Measurements from ENCODE around the gene TDRKH. TPM values are rescaled to one million over a fixed set of nuclear protein-coding genes. Genes with fewer than 3 reads are reported as not detected.

TDRKH gene
- total RNA-seq, 2 donors from 2014 or later = 3.3 to 4.2 TPM

DNA sequence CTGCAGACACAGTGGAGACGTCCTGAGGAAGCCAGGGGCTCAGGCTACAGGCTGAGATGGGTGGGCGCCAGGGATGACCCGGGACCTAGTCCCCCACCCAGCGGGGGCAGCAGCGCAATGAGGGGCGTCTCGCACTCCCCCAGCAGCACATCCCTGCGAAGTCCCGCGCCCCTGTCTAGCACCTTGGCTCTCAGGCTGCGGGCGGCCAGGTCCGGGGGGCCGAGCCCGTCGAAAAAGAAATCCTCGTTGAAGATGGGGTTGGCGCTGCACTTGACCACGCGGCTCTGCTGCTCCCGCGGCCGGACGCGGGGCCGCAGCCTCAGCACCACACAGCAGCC is 47.6 kb upstream of the TDRKH start:
- peaks cover 6 to 13% of the 10 kb centered on the region in 2 donors for H3K27me3 ChIP-seq
- H3K4me3 ChIP-seq = peak overlapping the region in 1 of 2 donors; percentile 49
- peaks cover 0 to 31% of the 10 kb centered on the region in 2 donors for H3K4me1 ChIP-seq
- no peaks in the 10 kb centered on the region for H3K36me3 ChIP-seq
- no peak for TF ChIP-seq CTCF (IDR thresholded peaks at IDR 0.05)
- H3K9me3 ChIP-seq = no peaks in the 10 kb centered on the region
- DNase-seq (ENCODE audit: low spot score) = no peak
- no peak overlapping the region for H3K27ac ChIP-seq

- H3K4me1 ChIP-seq = peaks cover 0 to 36% of the 10 kb centered on the region in 2 donors
- no peak for DNase-seq (ENCODE audit: low spot score)
- no peak overlapping the region for H3K27ac ChIP-seq
- H3K36me3 ChIP-seq = no peaks in the 10 kb centered on the region
- H3K9me3 ChIP-seq = no peaks in the 10 kb centered on the region
- H3K4me3 ChIP-seq = no peak overlapping the region
- peaks cover 6 to 13% of the 10 kb centered on the region in 2 donors for H3K27me3 ChIP-seq
- TF ChIP-seq CTCF (IDR thresholded peaks at IDR 0.05) = no peak
These were observed 46.9 kb upstream of the TDRKH start for GRCh38 chr1:151837197-151837596.

DNA sequence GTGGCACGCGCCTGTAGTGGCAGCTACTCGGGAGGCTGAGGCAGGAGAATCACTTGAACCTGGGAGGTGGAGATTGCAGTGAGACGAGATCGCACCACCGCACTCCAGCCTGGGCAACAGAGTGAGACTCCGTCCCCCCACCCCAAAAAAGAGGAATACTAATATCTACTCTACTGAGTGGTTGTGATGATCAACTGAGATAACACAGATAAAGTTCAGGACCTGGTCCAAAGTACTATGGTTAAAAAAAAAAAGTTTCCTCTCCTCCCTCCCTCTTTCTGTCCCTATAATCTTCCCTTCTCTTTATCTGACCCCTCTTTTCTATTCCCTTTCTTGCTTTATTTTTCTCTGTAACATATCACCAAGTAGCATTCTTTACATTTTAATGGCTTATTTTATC is 45.3 kb upstream of the TDRKH start:
- Histone ChIP-seq H3K27me3 (peaks cover 6 to 13% of the 10 kb centered on the region in 2 donors), H3K4me1 (peaks cover 0 to 36% of the 10 kb centered on the region in 2 donors), H3K9me3 (no peaks in the 10 kb centered on the region), H3K4me3 (no peak overlapping the region), H3K27ac (no peak overlapping the region), H3K36me3 (no peaks in the 10 kb centered on the region)
- DNase-seq (ENCODE audit: low spot score) = no peak
- TF ChIP-seq CTCF (IDR thresholded peaks at IDR 0.05) = no peak

DNA sequence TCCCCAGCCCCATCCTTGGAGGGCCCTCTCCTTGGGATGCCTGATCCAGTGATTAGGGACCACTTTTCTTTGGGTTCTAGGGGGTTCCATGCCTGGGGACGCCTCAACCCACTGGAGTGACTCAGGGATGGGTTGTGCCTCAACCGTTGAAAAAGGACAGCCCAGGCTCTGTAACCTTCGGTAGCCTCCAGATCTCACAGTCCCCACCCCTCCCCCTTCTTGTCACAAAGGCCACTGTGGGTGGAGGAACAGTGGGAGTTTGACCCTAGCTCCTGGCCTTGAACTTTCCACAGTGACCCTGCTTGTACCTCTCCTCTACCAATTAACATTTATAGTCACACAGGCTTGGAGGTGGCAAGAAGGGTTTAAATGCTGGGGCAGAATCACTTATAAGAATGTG is 43.9 kb upstream of the TDRKH start:
- Histone ChIP-seq H3K4me1 (peaks cover 0 to 35% of the 10 kb centered on the region in 2 donors), H3K9me3 (no peaks in the 10 kb centered on the region), H3K27ac (no peak overlapping the region), H3K27me3 (peaks cover under 1 to 6% of the 10 kb centered on the region in 2 donors), H3K4me3 (no peak overlapping the region), H3K36me3 (no peaks in the 10 kb centered on the region)
- TF ChIP-seq CTCF (IDR thresholded peaks at IDR 0.05) = no peak
- DNase-seq (ENCODE audit: low spot score) = no peak

DNA sequence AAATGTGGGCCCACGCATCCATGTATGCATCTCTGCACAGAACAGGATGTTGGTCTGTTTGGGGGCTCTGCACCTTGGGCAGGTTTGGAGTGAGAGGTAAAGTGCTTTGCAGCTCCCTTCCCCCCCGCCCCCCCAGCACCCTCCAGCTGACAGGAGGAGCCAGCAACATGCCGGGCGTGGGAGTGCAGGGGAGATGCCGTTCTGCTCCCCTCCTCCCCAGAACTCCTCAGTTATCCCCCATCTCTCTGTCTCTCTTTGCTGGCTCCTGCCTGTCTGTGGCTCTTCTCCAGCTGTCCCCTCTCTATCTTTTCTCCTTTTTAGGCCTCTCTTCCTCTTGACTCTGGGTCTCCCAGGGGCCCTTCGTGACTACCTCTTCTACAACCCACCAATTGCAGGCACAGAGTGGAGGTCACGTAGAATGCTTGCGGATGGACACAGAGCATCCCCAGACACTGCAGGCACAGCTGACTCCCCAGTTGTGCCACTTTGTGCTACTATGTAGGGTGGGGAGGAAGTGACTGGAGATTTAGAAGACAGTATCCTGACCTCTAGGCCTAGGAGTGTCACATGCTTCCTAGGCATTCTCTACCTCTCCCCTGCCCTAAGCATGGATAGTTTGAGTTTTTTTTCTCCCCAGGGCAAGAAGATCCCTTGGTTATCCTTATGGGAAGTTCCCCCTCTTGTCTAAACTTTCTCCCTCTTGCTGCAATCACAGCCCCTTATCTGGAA is 43.0 kb upstream of the TDRKH start:
- H3K27ac ChIP-seq = peak overlapping the region; percentile 32 to 51
- no peak for DNase-seq (ENCODE audit: low spot score)
- H3K27me3 ChIP-seq = no peaks in the 10 kb centered on the region

More for the DNA sequence above, 43.0 kb upstream of the TDRKH start:
- TF ChIP-seq CTCF (IDR thresholded peaks at IDR 0.05) = no peak
- H3K4me1 ChIP-seq = peaks cover 0 to 35% of the 10 kb centered on the region in 2 donors
- no peak overlapping the region for H3K4me3 ChIP-seq
- no peaks in the 10 kb centered on the region for H3K9me3 ChIP-seq
- no peaks in the 10 kb centered on the region for H3K36me3 ChIP-seq

Data from right atrium auricular region (tissue), 2 donors.